Thoracic aorta (tissue), 2 donors: ENCODE measurements around the gene ISL1. TPM values are rescaled to one million over a fixed set of nuclear protein-coding genes. Genes with fewer than 3 reads are reported as not detected.

Source experiments
- ATAC-seq: fragments of 150-250 bp; one replicate; pipeline ENCODE4 v1.8.0; 2017; ENCODE audit warnings: low read depth; ENCODE audit not compliant: insufficient number of reproducible peaks, low FRiP score
- DNase-seq: peaks from one replicate; pipeline ENCODE4 v3.0.0-alpha.2; 2020; ENCODE audit warnings: low spot score
- H3K27ac ChIP-seq, 2 donors: fragments of 200-600 bp; sonication (generic); 1 replicate in 1 of 2; 2 replicates in 1 of 2; pipeline ENCODE4 v1.5.1; 2016; ENCODE audit warnings: mild to moderate bottlenecking in 2 of 2, moderate library complexity in 2 of 2
- H3K27me3 ChIP-seq: fragments of 200-600 bp; sonication (generic); replicated peaks from 2 replicates; pipeline ENCODE4 v1.6.0; 2016; ENCODE audit warnings: mild to moderate bottlenecking; ENCODE audit not compliant: insufficient read depth
- H3K36me3 ChIP-seq: fragments of 200-600 bp; sonication (generic); one replicate; pipeline ENCODE4 v1.5.1; 2016
- H3K4me1 ChIP-seq, 2 donors: fragments of 200-600 bp; sonication (generic); 1 replicate in 1 of 2; 2 replicates in 1 of 2; pipeline versions ENCODE4 v1.5.1 to v1.6.0; 2016; ENCODE audit warnings: low read depth in 2 of 2, mild to moderate bottlenecking in 1 of 2; ENCODE audit not compliant: control insufficient read depth in 1 of 2
- H3K4me3 ChIP-seq: fragments of 200-600 bp; sonication (generic); 2 replicates; pipeline ENCODE4 v1.5.1; 2016; ENCODE audit warnings: mild to moderate bottlenecking
- H3K9me3 ChIP-seq: fragments of 200-600 bp; sonication (generic); 2 replicates; pipeline ENCODE4 v1.5.1; 2016
- total RNA-seq, 2 donors: library from RNA; depleted of rRNA; stranded (reverse); fragments of >200 nt; gene quantifications; one replicate each; pipeline versions ENCODE4 v1.1.0 to v1.2.3, GENCODE V29; 2016
- TF ChIP-seq, protein P1 (sequence below): fragments of 200-600 bp; sonication (generic); IDR thresholded peaks from one replicate; pipeline ENCODE4 v1.5.1; 2019; ENCODE audit warnings: antibody characterized with exemption

ISL1 gene
- total RNA-seq, 2 donors from 2014 or later: not detected

DNA sequence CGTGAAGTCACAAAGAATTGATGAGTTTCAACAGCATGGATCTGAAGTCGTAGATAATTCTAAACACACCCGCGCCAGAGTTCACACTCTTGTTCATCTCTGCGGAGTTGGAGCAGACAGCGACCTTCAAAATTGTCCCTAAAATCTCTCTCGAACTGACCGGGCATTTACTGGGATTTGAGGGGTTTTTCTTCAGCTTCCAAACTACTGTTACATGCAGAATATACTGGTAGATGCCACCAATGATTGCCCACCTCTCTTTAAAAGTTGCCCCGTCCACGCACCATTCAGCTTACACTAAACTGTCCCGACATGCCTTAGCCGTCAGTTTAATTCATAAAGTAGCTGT is 5.2 kb upstream of the ISL1 start:
- Histone ChIP-seq H3K36me3 (no peaks in the 10 kb centered on the region), H3K4me3 (peak overlapping the region; percentile 0), H3K9me3 (no peaks in the 10 kb centered on the region), H3K27me3 (no peaks in the 10 kb centered on the region), H3K4me1 (peaks cover 0 to 24% of the 10 kb centered on the region in 2 donors), H3K27ac (no peak overlapping the region)
- DNase-seq (no peak), ATAC-seq (no peak)
- TF ChIP-seq, protein P1, sequence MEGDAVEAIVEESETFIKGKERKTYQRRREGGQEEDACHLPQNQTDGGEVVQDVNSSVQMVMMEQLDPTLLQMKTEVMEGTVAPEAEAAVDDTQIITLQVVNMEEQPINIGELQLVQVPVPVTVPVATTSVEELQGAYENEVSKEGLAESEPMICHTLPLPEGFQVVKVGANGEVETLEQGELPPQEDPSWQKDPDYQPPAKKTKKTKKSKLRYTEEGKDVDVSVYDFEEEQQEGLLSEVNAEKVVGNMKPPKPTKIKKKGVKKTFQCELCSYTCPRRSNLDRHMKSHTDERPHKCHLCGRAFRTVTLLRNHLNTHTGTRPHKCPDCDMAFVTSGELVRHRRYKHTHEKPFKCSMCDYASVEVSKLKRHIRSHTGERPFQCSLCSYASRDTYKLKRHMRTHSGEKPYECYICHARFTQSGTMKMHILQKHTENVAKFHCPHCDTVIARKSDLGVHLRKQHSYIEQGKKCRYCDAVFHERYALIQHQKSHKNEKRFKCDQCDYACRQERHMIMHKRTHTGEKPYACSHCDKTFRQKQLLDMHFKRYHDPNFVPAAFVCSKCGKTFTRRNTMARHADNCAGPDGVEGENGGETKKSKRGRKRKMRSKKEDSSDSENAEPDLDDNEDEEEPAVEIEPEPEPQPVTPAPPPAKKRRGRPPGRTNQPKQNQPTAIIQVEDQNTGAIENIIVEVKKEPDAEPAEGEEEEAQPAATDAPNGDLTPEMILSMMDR: no peak

GRCh38 chr5:51378448-51379330 is 4.6 kb upstream of the ISL1 start:
- no peak for ATAC-seq
- H3K27me3 ChIP-seq: peaks cover 3% of the 10 kb centered on the region
- no peaks in the 10 kb centered on the region for H3K36me3 ChIP-seq
- H3K27ac ChIP-seq: no peak overlapping the region
- no peak for DNase-seq
- TF ChIP-seq, protein P1: no peak
- H3K9me3 ChIP-seq: no peaks in the 10 kb centered on the region
- H3K4me3 ChIP-seq: peak overlapping the region; percentile 0
- peaks cover 0 to 24% of the 10 kb centered on the region in 2 donors for H3K4me1 ChIP-seq

GRCh38 chr5:51379331-51379700 is 3.9 kb upstream of the ISL1 start:
- Histone ChIP-seq H3K4me1 (peaks cover 0 to 24% of the 10 kb centered on the region in 2 donors), H3K9me3 (no peaks in the 10 kb centered on the region), H3K36me3 (no peaks in the 10 kb centered on the region), H3K4me3 (peak overlapping the region; percentile 0), H3K27me3 (peaks cover 10% of the 10 kb centered on the region), H3K27ac (no peak overlapping the region)
- DNase-seq (no peak), ATAC-seq (no peak)
- TF ChIP-seq, protein P1: no peak

DNA sequence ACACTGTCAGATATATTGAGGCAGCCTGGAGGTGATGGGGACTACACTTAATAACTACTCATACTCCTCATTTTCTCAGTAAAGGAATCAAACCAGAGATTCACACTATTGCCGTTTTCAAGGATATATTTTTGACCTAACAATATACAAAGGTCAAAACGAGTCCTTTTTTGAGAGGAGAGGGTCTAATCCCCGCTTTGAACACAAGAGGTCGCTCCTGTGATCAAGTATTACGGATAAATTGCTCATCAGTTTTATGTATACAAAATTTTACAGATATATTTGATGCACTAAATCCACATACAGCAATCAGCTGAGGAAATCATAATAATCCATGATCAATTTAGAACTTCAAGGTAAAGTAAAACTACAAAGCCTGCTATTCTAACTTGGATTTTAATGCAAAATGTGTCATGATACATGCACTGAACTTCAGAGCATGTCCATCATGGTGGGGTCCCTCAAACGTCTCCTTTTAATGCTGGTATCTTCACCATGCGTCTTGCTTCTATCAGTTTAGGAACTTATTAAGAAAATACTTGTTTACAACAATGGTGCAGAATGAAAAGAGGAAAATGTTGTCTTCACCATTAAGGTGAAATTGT is 2.5 kb upstream of the ISL1 start:
- TF ChIP-seq, protein P1: no peak
- Histone ChIP-seq H3K27ac (no peak overlapping the region), H3K27me3 (peaks cover 10% of the 10 kb centered on the region)

GRCh38 chr5:51381761-51382474 is 1.3 kb upstream of the ISL1 start:
- Histone ChIP-seq H3K9me3 (no peaks in the 10 kb centered on the region), H3K27ac (no peak overlapping the region), H3K4me1 (peaks cover 0 to 26% of the 10 kb centered on the region in 2 donors), H3K36me3 (no peaks in the 10 kb centered on the region), H3K4me3 (peak overlapping the region; percentile 66), H3K27me3 (peaks cover 10% of the 10 kb centered on the region)
- DNase-seq (no peak), ATAC-seq (no peak)
- TF ChIP-seq, protein P1: no peak

More for the DNA sequence above, 2.5 kb upstream of the ISL1 start:
- H3K4me3 ChIP-seq: no peak overlapping the region
- ATAC-seq (no peak), DNase-seq (no peak)
- H3K36me3 ChIP-seq: no peaks in the 10 kb centered on the region
- no peaks in the 10 kb centered on the region for H3K9me3 ChIP-seq
- H3K4me1 ChIP-seq: peaks cover 0 to 24% of the 10 kb centered on the region in 2 donors
